Measurements from ENCODE around the gene NEK6.

- TF ChIP-seq CTCF (IDR thresholded peaks at IDR 0.05; ENCODE audit: low read depth, low read length) (no peak), EZH2phosphoT487 (IDR thresholded peaks at IDR 0.05; ENCODE audit: low read depth) (no peak)
These were observed 24.2 kb downstream of the NEK6 start for GRCh38 chr9:124281931-124282371.
